ENCODE results near the gene STAC3. TPM values are rescaled to one million over a fixed set of nuclear protein-coding genes. Genes with fewer than 3 reads are reported as not detected.
A peak's percentile ranks its signal among the peaks of the same experiment; 100 is the strongest.

Gene STAC3
- total RNA-seq, 1 donor from 2014 or later: 0.75 TPM

GRCh38 chr12:57219993-57220754 is 30.8 kb downstream of the STAC3 start:
- Mint-ChIP-seq H3K4me1 (ENCODE audit: low read depth, unreplicated experiment) (peaks cover 23% of the 10 kb centered on the region), H3K9me3 (ENCODE audit: unreplicated experiment) (peaks cover 4% of the 10 kb centered on the region), H3K27me3 (ENCODE audit: low read depth, unreplicated experiment) (peaks cover 76% of the 10 kb centered on the region), H3K4me3 (ENCODE audit: unreplicated experiment) (no peak overlapping the region), H3K27ac (ENCODE audit: unreplicated experiment) (no peak overlapping the region), H3K36me3 (ENCODE audit: low read depth, unreplicated experiment) (peaks cover 8% of the 10 kb centered on the region)
- peaks cover 13% of the 10 kb centered on the region for H3K4me1 ChIP-seq (ENCODE audit: insufficient read depth, low read length)
- no peak for DNase-seq (ENCODE audit: low read depth)
- TF ChIP-seq EZH2 (IDR thresholded peaks at IDR 0.05; ENCODE audit: insufficient read depth, low read length) (no peak), CTCF (IDR thresholded peaks at IDR 0.05; ENCODE audit: insufficient read depth, low read depth, low read length) (no peak)
- no peaks in the 10 kb centered on the region for H3K79me2 ChIP-seq (ENCODE audit: insufficient read depth, low read length)
- H3K9ac ChIP-seq (ENCODE audit: low read length): no peak overlapping the region
- H2AFZ ChIP-seq (ENCODE audit: low read depth, low read length): no peak overlapping the region
- H3K4me3 ChIP-seq (ENCODE audit: insufficient read depth, low read depth, low read length): no peak overlapping the region
- no peak overlapping the region for H3K4me2 ChIP-seq (ENCODE audit: low read length)
- H3K27ac ChIP-seq (ENCODE audit: low read depth, low read length): no peak overlapping the region
- H4K20me1 ChIP-seq (ENCODE audit: insufficient read depth, low read length): peaks cover 44% of the 10 kb centered on the region
- peaks cover 69% of the 10 kb centered on the region for H3K27me3 ChIP-seq (ENCODE audit: insufficient read depth, low read length)
- no peaks in the 10 kb centered on the region for H3K36me3 ChIP-seq (ENCODE audit: insufficient read depth, low read length)
- peaks cover 3% of the 10 kb centered on the region for H3K9me3 ChIP-seq (ENCODE audit: insufficient read depth, low read depth, low read length)
- no peak for FAIRE-seq

GRCh38 chr12:57219205-57219992 is 31.6 kb downstream of the STAC3 start:
- H3K4me1 Mint-ChIP-seq (ENCODE audit: low read depth, unreplicated experiment): peaks cover 29% of the 10 kb centered on the region
- H3K4me3 ChIP-seq (ENCODE audit: insufficient read depth, low read depth, low read length): no peak overlapping the region
- H3K4me1 ChIP-seq (ENCODE audit: insufficient read depth, low read length): peaks cover 11% of the 10 kb centered on the region
- TF ChIP-seq CTCF (IDR thresholded peaks at IDR 0.05; ENCODE audit: insufficient read depth, low read depth, low read length) (no peak), EZH2 (IDR thresholded peaks at IDR 0.05; ENCODE audit: insufficient read depth, low read length) (peak; percentile 74)
- H3K9me3 Mint-ChIP-seq (ENCODE audit: unreplicated experiment): peaks cover 4% of the 10 kb centered on the region
- DNase-seq (ENCODE audit: low read depth) (no peak), FAIRE-seq (no peak)
- H4K20me1 ChIP-seq (ENCODE audit: insufficient read depth, low read length): peaks cover 49% of the 10 kb centered on the region
- no peak overlapping the region for H3K4me2 ChIP-seq (ENCODE audit: low read length)
- no peaks in the 10 kb centered on the region for H3K36me3 ChIP-seq (ENCODE audit: insufficient read depth, low read length)
- H3K9ac ChIP-seq (ENCODE audit: low read length): no peak overlapping the region
- peaks cover 71% of the 10 kb centered on the region for H3K27me3 Mint-ChIP-seq (ENCODE audit: low read depth, unreplicated experiment)
- no peaks in the 10 kb centered on the region for H3K79me2 ChIP-seq (ENCODE audit: insufficient read depth, low read length)
- no peak overlapping the region for H3K27ac ChIP-seq (ENCODE audit: low read depth, low read length)
- H3K4me3 Mint-ChIP-seq (ENCODE audit: unreplicated experiment): peak overlapping the region; percentile 17
- peaks cover 3% of the 10 kb centered on the region for H3K9me3 ChIP-seq (ENCODE audit: insufficient read depth, low read depth, low read length)
- H3K27ac Mint-ChIP-seq (ENCODE audit: unreplicated experiment): no peak overlapping the region
- H2AFZ ChIP-seq (ENCODE audit: low read depth, low read length): no peak overlapping the region
- H3K27me3 ChIP-seq (ENCODE audit: insufficient read depth, low read length): peaks cover 70% of the 10 kb centered on the region
- peaks cover 8% of the 10 kb centered on the region for H3K36me3 Mint-ChIP-seq (ENCODE audit: low read depth, unreplicated experiment)

All from astrocyte (in vitro differentiated cells and primary cell).